HS-27A (cell line): ENCODE results near the gene TMED7.

Source experiments
- DNase-seq: peaks from one replicate; pipeline ENCODE4 v3.0.0-alpha.2; 2012; ENCODE audit warnings: low read depth, missing footprints

Gene TMED7

GRCh38 chr5:115580941-115581340, 44.9 kb downstream of the TMED7 start:
- no peak for DNase-seq

GRCh38 chr5:115579747-115580173, 46.1 kb downstream of the TMED7 start:
- DNase-seq: no peak

GRCh38 chr5:115579216-115579615, 46.6 kb downstream of the TMED7 start:
- no peak for DNase-seq

GRCh38 chr5:115578657-115579056, 47.2 kb downstream of the TMED7 start:
- DNase-seq: no peak

GRCh38 chr5:115577741-115578140, 48.1 kb downstream of the TMED7 start:
- DNase-seq: no peak

GRCh38 chr5:115577329-115577728, 48.5 kb downstream of the TMED7 start:
- DNase-seq: no peak

GRCh38 chr5:115575167-115576070, 50.4 kb downstream of the TMED7 start:
- DNase-seq: no peak

- DNase-seq: no peak
Observed at GRCh38 chr5:115573133-115573532, 52.7 kb downstream of the TMED7 start.

- no peak for DNase-seq
Observed at GRCh38 chr5:115571441-115571878, 54.4 kb downstream of the TMED7 start.

- DNase-seq: no peak
Observed at GRCh38 chr5:115568668-115569067, 57.2 kb downstream of the TMED7 start.

GRCh38 chr5:115565233-115565632, 60.6 kb downstream of the TMED7 start:
- no peak for DNase-seq
